ENCODE data around the gene CACNA1S.

Gene CACNA1S

DNA sequence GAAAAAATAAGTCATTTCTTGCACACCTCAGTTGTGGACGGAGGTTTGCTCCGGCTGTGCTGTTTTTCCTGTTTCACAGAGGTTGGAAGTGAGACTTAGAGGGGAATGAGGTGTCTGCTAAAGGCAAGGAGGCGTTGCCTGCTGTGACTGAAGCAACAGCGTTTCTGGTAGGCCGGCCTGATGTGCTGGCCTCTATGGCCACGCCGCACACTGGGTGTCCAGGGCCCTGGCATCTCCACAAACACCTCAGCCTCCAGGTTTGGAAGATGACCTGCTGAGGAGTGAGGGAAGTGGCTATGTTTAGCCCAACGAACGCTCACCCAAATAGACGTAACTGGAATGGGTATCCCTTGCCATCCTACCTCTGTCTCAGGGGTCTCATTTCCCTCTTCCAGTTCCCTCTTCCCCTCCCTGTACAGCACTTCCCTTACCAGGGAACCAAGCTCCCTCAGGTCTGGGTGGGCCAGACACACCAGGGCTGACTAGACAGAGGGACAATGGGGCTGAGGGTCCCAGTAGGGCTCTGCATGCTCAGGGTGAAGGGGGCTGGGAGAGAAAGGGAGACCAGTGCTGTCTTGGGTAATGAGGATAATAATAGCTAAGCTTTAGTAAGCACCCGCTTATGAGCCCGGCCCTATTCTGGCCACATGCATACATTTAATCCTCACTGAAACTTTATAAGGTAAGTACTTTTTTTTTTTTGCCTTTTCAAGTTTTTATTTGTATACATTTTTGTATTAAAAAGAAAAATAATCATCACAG, 11.9 kb downstream of the CACNA1S start:
- Histone ChIP-seq H3K27me3 (ENCODE audit: control insufficient read depth in 1 of 2, insufficient read depth in 2 of 2, low read length in 2 of 2) (no peaks in the 10 kb centered on the region), H3K36me3 (ENCODE audit: insufficient read depth, low read length) (no peaks in the 10 kb centered on the region), H3K4me1 (ENCODE audit: insufficient read depth, low read length) (no peaks in the 10 kb centered on the region), H3K27ac (ENCODE audit: low read depth, low read length) (no peak overlapping the region), H3K4me3 (ENCODE audit: low read depth in 1 of 2, low read length in 2 of 2) (no peak overlapping the region), H3K9me3 (ENCODE audit: low read length) (no peaks in the 10 kb centered on the region), H3K9ac (ENCODE audit: low read length) (no peak overlapping the region)

- no peak overlapping the region for H3K4me3 ChIP-seq (ENCODE audit: low read depth in 1 of 2, low read length in 2 of 2)
- H3K27ac ChIP-seq (ENCODE audit: low read depth, low read length), result no peak overlapping the region
- no peaks in the 10 kb centered on the region for H3K27me3 ChIP-seq (ENCODE audit: control insufficient read depth in 1 of 2, insufficient read depth in 2 of 2, low read length in 2 of 2)
- no peaks in the 10 kb centered on the region for H3K4me1 ChIP-seq (ENCODE audit: insufficient read depth, low read length)
- H3K9me3 ChIP-seq (ENCODE audit: low read length), result no peaks in the 10 kb centered on the region
- no peaks in the 10 kb centered on the region for H3K36me3 ChIP-seq (ENCODE audit: insufficient read depth, low read length)
- no peak overlapping the region for H3K9ac ChIP-seq (ENCODE audit: low read length)
These were observed 13.1 kb downstream of the CACNA1S start for GRCh38 chr1:201098992-201099677.

GRCh38 chr1:201096977-201097856, 15.0 kb downstream of the CACNA1S start:
- Histone ChIP-seq H3K9me3 (ENCODE audit: low read length) (no peaks in the 10 kb centered on the region), H3K4me3 (ENCODE audit: low read depth in 1 of 2, low read length in 2 of 2) (no peak overlapping the region), H3K27me3 (ENCODE audit: control insufficient read depth in 1 of 2, insufficient read depth in 2 of 2, low read length in 2 of 2) (no peaks in the 10 kb centered on the region), H3K36me3 (ENCODE audit: insufficient read depth, low read length) (no peaks in the 10 kb centered on the region), H3K27ac (ENCODE audit: low read depth, low read length) (no peak overlapping the region), H3K4me1 (ENCODE audit: insufficient read depth, low read length) (no peaks in the 10 kb centered on the region), H3K9ac (ENCODE audit: low read length) (no peak overlapping the region)

DNA sequence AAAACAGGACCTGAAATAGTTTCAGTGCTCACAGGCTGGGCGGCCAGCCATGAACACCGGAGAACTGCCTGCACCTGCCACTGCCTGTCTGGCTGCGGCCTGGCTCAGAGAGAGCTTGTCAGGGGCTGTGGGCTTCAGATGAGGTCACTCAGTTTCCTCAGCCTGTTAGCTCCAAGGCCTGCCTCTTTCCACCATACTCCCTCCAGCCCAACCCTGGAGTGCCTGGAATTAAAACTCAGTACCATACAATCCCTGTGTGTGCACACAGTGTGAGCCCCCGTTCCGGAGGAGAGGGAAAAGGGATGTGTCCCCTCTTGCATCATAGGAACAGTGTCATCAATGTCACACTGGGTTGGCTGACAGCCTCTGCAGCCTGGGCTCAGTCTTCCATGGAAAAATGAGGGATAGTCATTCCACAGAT, 16.2 kb downstream of the CACNA1S start:
- Histone ChIP-seq H3K27me3 (ENCODE audit: control insufficient read depth in 1 of 2, insufficient read depth in 2 of 2, low read length in 2 of 2) (no peaks in the 10 kb centered on the region), H3K27ac (ENCODE audit: low read depth, low read length) (no peak overlapping the region), H3K36me3 (ENCODE audit: insufficient read depth, low read length) (no peaks in the 10 kb centered on the region), H3K9ac (ENCODE audit: low read length) (no peak overlapping the region), H3K4me3 (ENCODE audit: low read depth in 1 of 2, low read length in 2 of 2) (no peak overlapping the region), H3K9me3 (ENCODE audit: low read length) (no peaks in the 10 kb centered on the region), H3K4me1 (ENCODE audit: insufficient read depth, low read length) (no peaks in the 10 kb centered on the region)

- no peaks in the 10 kb centered on the region for H3K36me3 ChIP-seq (ENCODE audit: insufficient read depth, low read length)
- no peaks in the 10 kb centered on the region for H3K9me3 ChIP-seq (ENCODE audit: low read length)
- H3K4me1 ChIP-seq (ENCODE audit: insufficient read depth, low read length), result no peaks in the 10 kb centered on the region
- no peaks in the 10 kb centered on the region for H3K27me3 ChIP-seq (ENCODE audit: control insufficient read depth in 1 of 2, insufficient read depth in 2 of 2, low read length in 2 of 2)
- H3K9ac ChIP-seq (ENCODE audit: low read length), result no peak overlapping the region
- H3K4me3 ChIP-seq (ENCODE audit: low read depth in 1 of 2, low read length in 2 of 2), result no peak overlapping the region
- H3K27ac ChIP-seq (ENCODE audit: low read depth, low read length), result no peak overlapping the region
These were observed 16.6 kb downstream of the CACNA1S start for GRCh38 chr1:201095581-201095980.

DNA sequence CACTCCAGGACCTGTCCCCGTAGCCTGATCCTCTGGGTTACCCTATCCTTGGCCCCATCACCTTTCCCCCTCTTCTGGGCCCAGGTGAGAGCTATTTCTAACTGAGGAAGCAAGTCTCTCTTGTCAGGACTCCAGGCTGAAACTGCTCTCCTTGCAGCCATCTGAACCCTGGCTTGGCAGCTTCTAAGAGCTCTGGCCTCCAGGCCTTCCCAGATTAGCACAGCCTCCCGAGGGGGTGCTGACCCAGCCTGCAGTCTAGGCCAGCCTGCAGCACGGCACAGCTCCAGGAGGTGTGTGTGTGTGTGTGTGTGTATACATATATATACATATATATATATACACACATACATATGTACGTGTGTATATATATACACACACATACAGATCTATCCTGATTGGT, 17.4 kb downstream of the CACNA1S start:
- H3K9me3 ChIP-seq (ENCODE audit: low read length), result no peaks in the 10 kb centered on the region
- no peak overlapping the region for H3K9ac ChIP-seq (ENCODE audit: low read length)
- no peak overlapping the region for H3K4me3 ChIP-seq (ENCODE audit: low read depth in 1 of 2, low read length in 2 of 2)
- no peaks in the 10 kb centered on the region for H3K27me3 ChIP-seq (ENCODE audit: control insufficient read depth in 1 of 2, insufficient read depth in 2 of 2, low read length in 2 of 2)
- H3K27ac ChIP-seq (ENCODE audit: low read depth, low read length), result no peak overlapping the region
- H3K4me1 ChIP-seq (ENCODE audit: insufficient read depth, low read length), result no peaks in the 10 kb centered on the region
- H3K36me3 ChIP-seq (ENCODE audit: insufficient read depth, low read length), result no peaks in the 10 kb centered on the region

- Histone ChIP-seq H3K9ac (ENCODE audit: low read length) (no peak overlapping the region), H3K4me1 (ENCODE audit: insufficient read depth, low read length) (no peaks in the 10 kb centered on the region), H3K27ac (ENCODE audit: low read depth, low read length) (no peak overlapping the region), H3K9me3 (ENCODE audit: low read length) (no peaks in the 10 kb centered on the region), H3K4me3 (ENCODE audit: low read depth in 1 of 2, low read length in 2 of 2) (no peak overlapping the region), H3K27me3 (ENCODE audit: control insufficient read depth in 1 of 2, insufficient read depth in 2 of 2, low read length in 2 of 2) (no peaks in the 10 kb centered on the region), H3K36me3 (ENCODE audit: insufficient read depth, low read length) (no peaks in the 10 kb centered on the region)
These were observed 18.3 kb downstream of the CACNA1S start for GRCh38 chr1:201093962-201094361.

GRCh38 chr1:201093561-201093960, 18.7 kb downstream of the CACNA1S start:
- Histone ChIP-seq H3K27ac (ENCODE audit: low read depth, low read length) (no peak overlapping the region), H3K27me3 (ENCODE audit: control insufficient read depth in 1 of 2, insufficient read depth in 2 of 2, low read length in 2 of 2) (no peaks in the 10 kb centered on the region), H3K4me3 (ENCODE audit: low read depth in 1 of 2, low read length in 2 of 2) (no peak overlapping the region), H3K9ac (ENCODE audit: low read length) (no peak overlapping the region), H3K36me3 (ENCODE audit: insufficient read depth, low read length) (no peaks in the 10 kb centered on the region), H3K4me1 (ENCODE audit: insufficient read depth, low read length) (no peaks in the 10 kb centered on the region), H3K9me3 (ENCODE audit: low read length) (no peaks in the 10 kb centered on the region)

GRCh38 chr1:201092738-201093137, 19.5 kb downstream of the CACNA1S start:
- no peaks in the 10 kb centered on the region for H3K4me1 ChIP-seq (ENCODE audit: insufficient read depth, low read length)
- H3K4me3 ChIP-seq (ENCODE audit: low read depth in 1 of 2, low read length in 2 of 2), result no peak overlapping the region
- no peak overlapping the region for H3K27ac ChIP-seq (ENCODE audit: low read depth, low read length)
- H3K9me3 ChIP-seq (ENCODE audit: low read length), result no peaks in the 10 kb centered on the region
- no peak overlapping the region for H3K9ac ChIP-seq (ENCODE audit: low read length)
- no peaks in the 10 kb centered on the region for H3K36me3 ChIP-seq (ENCODE audit: insufficient read depth, low read length)
- no peaks in the 10 kb centered on the region for H3K27me3 ChIP-seq (ENCODE audit: control insufficient read depth in 1 of 2, insufficient read depth in 2 of 2, low read length in 2 of 2)

DNA sequence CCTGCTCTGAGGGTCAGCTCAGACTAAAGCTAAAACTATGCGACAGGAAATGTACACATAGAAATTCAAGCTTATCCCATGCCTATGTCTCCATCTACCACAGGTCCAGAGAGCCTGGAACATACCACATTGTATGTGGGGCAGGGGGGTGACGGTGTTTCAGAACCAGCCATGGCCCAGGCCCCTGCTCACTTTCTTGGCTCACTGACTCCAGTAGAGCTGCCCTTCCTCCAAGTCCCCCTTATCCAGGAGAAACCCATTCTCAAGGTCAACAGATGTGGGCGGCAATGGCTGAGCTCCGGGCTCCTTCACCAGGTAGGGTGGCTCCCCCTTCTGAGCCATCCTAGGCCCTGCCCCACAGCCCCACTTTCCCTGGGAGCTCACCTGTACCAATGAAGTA, 21.0 kb downstream of the CACNA1S start:
- H3K9me3 ChIP-seq (ENCODE audit: low read length), result no peaks in the 10 kb centered on the region
- no peak overlapping the region for H3K9ac ChIP-seq (ENCODE audit: low read length)
- no peak overlapping the region for H3K4me3 ChIP-seq (ENCODE audit: low read depth in 1 of 2, low read length in 2 of 2)
- no peaks in the 10 kb centered on the region for H3K4me1 ChIP-seq (ENCODE audit: insufficient read depth, low read length)
- H3K36me3 ChIP-seq (ENCODE audit: insufficient read depth, low read length), result no peaks in the 10 kb centered on the region
- no peaks in the 10 kb centered on the region for H3K27me3 ChIP-seq (ENCODE audit: control insufficient read depth in 1 of 2, insufficient read depth in 2 of 2, low read length in 2 of 2)
- H3K27ac ChIP-seq (ENCODE audit: low read depth, low read length), result no peak overlapping the region

DNA sequence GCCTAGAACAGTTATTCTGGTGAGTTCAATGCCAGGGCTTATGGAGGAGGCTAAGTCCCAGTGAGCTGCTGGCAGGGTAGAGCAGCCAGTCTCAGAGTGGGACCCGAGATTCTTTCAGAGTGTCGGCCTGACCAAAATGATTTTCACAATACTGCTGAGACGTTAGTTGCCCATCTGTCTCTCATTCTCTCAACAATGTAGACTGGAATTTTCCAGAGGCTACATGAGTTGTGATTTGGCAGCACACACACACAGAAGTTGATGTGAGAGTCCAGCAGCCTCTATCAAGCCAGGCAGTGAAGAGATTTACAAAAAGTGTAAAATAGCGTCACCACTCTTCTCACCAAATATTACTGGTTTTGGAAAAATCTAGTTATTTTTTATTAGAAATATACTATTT, 21.7 kb downstream of the CACNA1S start:
- Histone ChIP-seq H3K9ac (ENCODE audit: low read length) (no peak overlapping the region), H3K27ac (ENCODE audit: low read depth, low read length) (no peak overlapping the region), H3K9me3 (ENCODE audit: low read length) (no peaks in the 10 kb centered on the region), H3K36me3 (ENCODE audit: insufficient read depth, low read length) (no peaks in the 10 kb centered on the region), H3K4me3 (ENCODE audit: low read depth in 1 of 2, low read length in 2 of 2) (no peak overlapping the region), H3K4me1 (ENCODE audit: insufficient read depth, low read length) (no peaks in the 10 kb centered on the region), H3K27me3 (ENCODE audit: control insufficient read depth in 1 of 2, insufficient read depth in 2 of 2, low read length in 2 of 2) (no peaks in the 10 kb centered on the region)
